ENCODE results near the gene BHLHA9. TPM values are rescaled to one million over a fixed set of nuclear protein-coding genes. Genes with fewer than 3 reads are reported as not detected.

Gene BHLHA9
- total and polyA plus RNA-seq, 4 donors: 0.28 to 1.7 (median 0.86) TPM; not detected in 1

DNA sequence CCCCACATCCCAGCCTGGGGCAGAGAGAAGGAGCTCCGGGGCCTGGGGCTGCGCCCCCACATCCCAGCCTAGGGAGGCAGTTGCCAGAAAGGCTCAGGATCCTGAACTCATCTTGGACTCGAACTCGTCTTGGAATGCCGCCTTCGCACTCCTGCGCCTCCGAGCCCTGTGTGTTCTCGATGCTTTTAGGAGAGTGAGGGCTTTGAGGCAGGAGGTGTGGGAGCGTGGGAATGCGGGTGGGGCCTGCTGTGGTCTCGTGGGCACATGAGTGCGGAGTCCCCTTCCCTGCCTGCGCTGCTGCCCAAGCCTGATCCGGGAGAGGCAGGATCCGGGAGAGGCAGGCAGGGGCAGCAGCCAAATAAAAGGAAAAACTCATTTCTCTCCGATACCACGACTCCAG is 1.2 kb downstream of the BHLHA9 start:
- DNase-seq (ENCODE audit: low read depth in 4 of 6, low spot score in 6 of 6): peak in 1 of 6 donors; percentile 16
- Histone ChIP-seq H3K4me3 (ENCODE audit: low read depth, low read length) (no peak overlapping the region), H3K9me3 (ENCODE audit: control insufficient read depth, insufficient read depth, low read length) (no peaks in the 10 kb centered on the region), H3K36me3 (ENCODE audit: control insufficient read depth, insufficient read depth, low read length) (no peaks in the 10 kb centered on the region), H3K4me1 (ENCODE audit: control insufficient read depth, insufficient read depth, low read length) (peaks cover 40% of the 10 kb centered on the region), H3K27ac (ENCODE audit: low read depth, low read length) (no peak overlapping the region), H3K27me3 (ENCODE audit: control insufficient read depth, insufficient read depth, low read length) (peaks cover 23% of the 10 kb centered on the region)
- WGBS (ENCODE audit: insufficient coverage): 51% methylated on average over 16 of the region's 18 CpGs

DNA sequence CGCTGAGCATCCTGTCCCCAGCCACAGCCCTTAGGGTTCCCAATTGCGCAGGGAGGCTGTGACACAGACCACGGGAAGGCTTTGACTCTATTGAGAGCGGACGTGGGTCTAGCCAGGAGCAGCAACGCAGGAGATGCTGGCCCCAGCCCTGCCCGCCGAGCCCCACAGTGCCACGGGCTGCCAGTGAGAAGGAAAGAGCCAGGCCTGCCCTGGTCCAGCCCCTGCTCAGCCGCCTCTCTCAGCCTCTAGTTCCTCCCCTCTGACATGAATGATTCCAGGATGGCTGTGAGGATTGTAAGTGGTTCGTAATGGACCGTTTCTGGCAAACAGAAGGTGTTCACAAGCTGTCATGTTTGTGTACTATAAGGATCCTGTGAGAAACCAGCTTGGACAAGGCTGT is 2.5 kb downstream of the BHLHA9 start:
- H3K36me3 ChIP-seq (ENCODE audit: control insufficient read depth, insufficient read depth, low read length): no peaks in the 10 kb centered on the region
- DNase-seq (ENCODE audit: low read depth in 4 of 6, low spot score in 6 of 6): peak in 1 of 6 donors; percentile 16
- WGBS (ENCODE audit: insufficient coverage): 62% methylated on average over 11 of the region's 12 CpGs
- peaks cover 23% of the 10 kb centered on the region for H3K27me3 ChIP-seq (ENCODE audit: control insufficient read depth, insufficient read depth, low read length)
- H3K4me3 ChIP-seq (ENCODE audit: low read depth, low read length): no peak overlapping the region
- peaks cover 36% of the 10 kb centered on the region for H3K4me1 ChIP-seq (ENCODE audit: control insufficient read depth, insufficient read depth, low read length)
- H3K27ac ChIP-seq (ENCODE audit: low read depth, low read length): no peak overlapping the region
- H3K9me3 ChIP-seq (ENCODE audit: control insufficient read depth, insufficient read depth, low read length): no peaks in the 10 kb centered on the region

DNA sequence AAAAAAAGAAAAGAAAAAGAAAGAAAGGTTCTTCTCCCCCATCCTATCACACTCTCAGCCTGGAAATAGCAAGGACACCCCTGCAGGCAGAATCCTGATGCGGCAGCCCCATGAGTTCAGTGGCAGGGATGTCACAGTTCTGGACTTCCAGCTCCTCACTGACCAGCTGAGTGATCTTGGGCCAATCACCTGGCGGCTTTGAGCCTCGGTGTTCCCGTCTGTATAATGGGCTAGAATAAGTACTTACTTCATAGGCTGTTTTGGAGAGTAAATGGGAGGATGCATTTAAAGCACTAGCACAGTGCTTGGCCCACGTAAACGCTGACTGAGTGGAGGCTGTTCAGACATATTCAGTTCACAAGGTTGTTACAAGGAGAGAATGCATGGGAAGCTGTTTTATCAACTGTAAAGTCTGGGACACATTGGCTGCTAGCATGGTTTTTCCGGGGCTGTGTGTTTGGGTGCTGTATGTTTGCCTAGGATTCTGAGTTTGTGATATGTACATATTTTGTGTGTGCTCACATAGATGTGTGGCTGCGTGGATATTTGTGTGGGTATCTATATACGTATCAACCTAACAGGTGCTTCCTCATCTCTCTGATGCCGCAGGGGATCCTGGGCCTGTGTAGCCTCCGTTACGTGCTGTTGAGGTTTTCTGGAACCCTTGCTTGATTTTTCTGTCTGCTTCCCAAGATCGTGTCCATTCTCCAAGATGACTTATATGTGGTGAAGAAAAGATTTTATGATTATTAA is 3.4 kb downstream of the BHLHA9 start:
- Histone ChIP-seq H3K27me3 (ENCODE audit: control insufficient read depth, insufficient read depth, low read length) (peaks cover 23% of the 10 kb centered on the region), H3K4me1 (ENCODE audit: control insufficient read depth, insufficient read depth, low read length) (peaks cover 28% of the 10 kb centered on the region)
- 88% methylated on average over 10 of the region's 13 CpGs for WGBS (ENCODE audit: insufficient coverage)

DNA sequence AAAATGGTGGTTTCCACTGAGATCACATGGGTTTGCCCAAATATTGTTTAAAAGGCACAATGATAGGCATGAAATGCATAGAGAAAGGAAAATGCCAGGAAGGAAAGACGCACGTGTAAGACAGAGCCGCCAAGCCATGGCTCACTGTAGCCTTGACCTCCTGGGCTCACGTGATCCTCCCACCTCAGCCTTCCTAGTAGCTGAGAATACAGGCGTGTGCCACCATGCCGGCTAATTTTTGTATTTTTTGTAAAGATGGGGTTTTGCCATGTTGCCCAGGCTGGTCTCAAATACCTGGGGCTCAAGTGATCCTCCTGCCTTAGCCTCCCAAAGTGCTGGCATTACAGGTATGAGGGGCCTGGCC is 4.0 kb downstream of the BHLHA9 start:
- no peaks in the 10 kb centered on the region for H3K9me3 ChIP-seq (ENCODE audit: control insufficient read depth, insufficient read depth, low read length)
- peaks cover 23% of the 10 kb centered on the region for H3K27me3 ChIP-seq (ENCODE audit: control insufficient read depth, insufficient read depth, low read length)
- WGBS (ENCODE audit: insufficient coverage): no CpG with 5 or more reads among the region's 6 CpGs

More for the DNA sequence above, 3.4 kb downstream of the BHLHA9 start:
- DNase-seq (ENCODE audit: low read depth in 4 of 6, low spot score in 6 of 6): no peak
- Histone ChIP-seq H3K9me3 (ENCODE audit: control insufficient read depth, insufficient read depth, low read length) (no peaks in the 10 kb centered on the region), H3K4me3 (ENCODE audit: low read depth, low read length) (no peak overlapping the region), H3K36me3 (ENCODE audit: control insufficient read depth, insufficient read depth, low read length) (no peaks in the 10 kb centered on the region), H3K27ac (ENCODE audit: low read depth, low read length) (no peak overlapping the region)

DNA sequence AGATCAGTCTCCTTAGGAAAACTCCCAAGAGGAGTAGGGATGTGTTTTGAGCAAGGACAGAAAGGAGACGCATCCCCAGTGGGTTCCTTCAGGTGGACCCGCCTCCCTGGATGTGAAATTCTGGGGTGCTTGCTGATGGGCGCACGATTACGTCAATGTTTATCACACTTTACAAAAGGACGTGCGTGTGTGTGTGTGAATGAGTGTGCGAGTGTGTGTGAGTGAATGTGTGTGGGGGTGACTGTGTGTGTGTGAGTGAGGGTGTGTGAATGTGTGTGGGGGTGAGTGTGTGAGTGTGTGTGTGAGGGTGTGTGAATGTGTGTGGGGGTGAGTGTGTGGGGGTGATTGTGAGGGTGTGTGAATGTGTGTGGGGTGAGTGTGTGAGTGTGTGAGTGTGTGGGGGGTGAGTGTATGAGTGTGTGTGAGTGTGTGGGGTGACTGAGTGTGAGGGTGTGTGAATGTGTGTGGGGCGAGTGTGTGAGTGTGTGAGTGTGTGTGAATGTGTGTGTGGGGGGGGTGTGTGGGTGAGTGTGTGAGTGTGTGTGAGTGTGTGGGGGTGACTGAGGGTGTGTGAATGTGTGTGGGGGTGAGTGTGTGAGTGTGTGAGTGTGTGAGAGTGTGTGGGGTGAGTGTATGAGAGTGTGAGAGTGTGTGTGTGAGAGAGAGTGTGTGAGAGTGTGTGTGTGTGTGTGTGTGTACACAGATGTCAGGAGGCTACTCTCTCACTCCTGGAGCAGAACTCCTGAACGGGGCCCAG is 5.1 kb downstream of the BHLHA9 start:
- peaks cover 38% of the 10 kb centered on the region for H3K4me1 ChIP-seq (ENCODE audit: control insufficient read depth, insufficient read depth, low read length)
- no peak overlapping the region for H3K27ac ChIP-seq (ENCODE audit: low read depth, low read length)
- no peak for DNase-seq (ENCODE audit: low read depth in 4 of 6, low spot score in 6 of 6)
- H3K27me3 ChIP-seq (ENCODE audit: control insufficient read depth, insufficient read depth, low read length): peaks cover 12% of the 10 kb centered on the region
- no peaks in the 10 kb centered on the region for H3K9me3 ChIP-seq (ENCODE audit: control insufficient read depth, insufficient read depth, low read length)
- no peaks in the 10 kb centered on the region for H3K36me3 ChIP-seq (ENCODE audit: control insufficient read depth, insufficient read depth, low read length)
- no peak overlapping the region for H3K4me3 ChIP-seq (ENCODE audit: low read depth, low read length)
- WGBS (ENCODE audit: insufficient coverage): 87% methylated on average over 9 of the region's 10 CpGs

More for the DNA sequence above, 4.0 kb downstream of the BHLHA9 start:
- Histone ChIP-seq H3K4me3 (ENCODE audit: low read depth, low read length) (no peak overlapping the region), H3K4me1 (ENCODE audit: control insufficient read depth, insufficient read depth, low read length) (peaks cover 32% of the 10 kb centered on the region), H3K27ac (ENCODE audit: low read depth, low read length) (no peak overlapping the region), H3K36me3 (ENCODE audit: control insufficient read depth, insufficient read depth, low read length) (no peaks in the 10 kb centered on the region)
- DNase-seq (ENCODE audit: low read depth in 4 of 6, low spot score in 6 of 6): no peak

DNA sequence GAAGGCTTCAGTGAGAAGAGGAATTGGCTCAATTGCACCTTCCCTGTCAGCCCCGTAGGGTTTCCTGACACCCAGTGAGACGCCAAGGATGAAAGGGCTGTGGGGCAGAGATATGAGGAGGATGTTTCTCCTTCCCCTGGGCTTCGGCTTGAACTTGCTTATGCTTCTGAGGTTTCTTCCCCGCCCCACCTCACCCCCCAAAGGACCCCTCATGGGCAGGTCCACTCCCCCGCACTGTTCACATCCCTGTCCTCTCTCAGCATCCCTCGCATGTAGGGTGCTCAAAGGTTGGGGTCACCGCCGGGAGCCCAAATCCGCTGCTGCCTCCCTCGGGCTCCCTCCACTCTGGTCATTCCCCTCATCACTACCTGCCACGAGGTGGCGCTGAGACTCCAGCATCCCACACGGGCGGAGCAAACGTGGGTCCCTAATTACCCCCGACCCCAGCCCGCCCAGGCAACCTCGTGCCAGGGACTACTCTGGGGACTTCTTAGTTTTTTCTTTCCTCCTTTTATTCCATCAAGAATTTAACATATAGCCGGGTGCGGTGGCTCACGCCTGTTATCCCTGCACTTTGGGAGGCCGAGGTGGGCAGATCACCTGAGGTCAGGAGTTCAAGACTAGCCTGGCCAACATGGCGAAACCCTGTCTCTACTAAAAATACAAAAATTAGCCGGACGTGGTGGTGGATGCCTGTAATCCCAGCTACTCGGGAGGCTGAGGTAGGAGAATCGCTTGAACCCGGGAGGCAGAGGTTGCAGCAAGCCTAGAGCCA is 5.9 kb downstream of the BHLHA9 start:
- WGBS (ENCODE audit: insufficient coverage): 17% methylated on average over 16 of the region's 28 CpGs
- peak in 3 of 6 donors; percentile 31 to 71 (median 63) for DNase-seq (ENCODE audit: low read depth in 4 of 6, low spot score in 6 of 6)
- H3K27me3 ChIP-seq (ENCODE audit: control insufficient read depth, insufficient read depth, low read length): peaks cover 10% of the 10 kb centered on the region
- no peak overlapping the region for H3K4me3 ChIP-seq (ENCODE audit: low read depth, low read length)
- H3K4me1 ChIP-seq (ENCODE audit: control insufficient read depth, insufficient read depth, low read length): peaks cover 42% of the 10 kb centered on the region
- no peaks in the 10 kb centered on the region for H3K9me3 ChIP-seq (ENCODE audit: control insufficient read depth, insufficient read depth, low read length)
- H3K36me3 ChIP-seq (ENCODE audit: control insufficient read depth, insufficient read depth, low read length): no peaks in the 10 kb centered on the region
- no peak overlapping the region for H3K27ac ChIP-seq (ENCODE audit: low read depth, low read length)

DNA sequence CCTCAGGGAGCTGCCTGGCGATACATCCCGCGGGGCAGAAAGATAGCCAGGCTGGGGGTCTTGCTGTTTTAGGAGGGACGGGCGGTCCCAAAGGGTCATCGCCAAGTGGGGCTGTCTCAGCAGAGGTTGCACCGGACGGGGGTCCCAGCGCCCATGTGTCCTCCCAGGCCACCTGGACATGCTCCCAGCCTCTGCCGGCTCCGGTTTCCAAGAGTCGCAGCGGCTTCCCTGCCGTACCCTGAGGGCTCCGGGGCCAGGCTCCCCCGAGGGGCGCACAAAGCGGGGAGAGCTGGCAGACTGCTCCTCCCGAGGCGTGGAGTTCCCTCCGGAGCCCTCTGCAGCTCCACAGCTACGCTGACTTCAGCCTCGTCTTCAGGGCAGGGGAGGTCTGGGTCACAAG is 10.4 kb downstream of the BHLHA9 start:
- DNase-seq (ENCODE audit: low read depth in 4 of 6, low spot score in 6 of 6): no peak
- 82% methylated on average over 23 of the region's 23 CpGs for WGBS (ENCODE audit: insufficient coverage)
- no peaks in the 10 kb centered on the region for H3K27me3 ChIP-seq (ENCODE audit: control insufficient read depth, insufficient read depth, low read length)

DNA sequence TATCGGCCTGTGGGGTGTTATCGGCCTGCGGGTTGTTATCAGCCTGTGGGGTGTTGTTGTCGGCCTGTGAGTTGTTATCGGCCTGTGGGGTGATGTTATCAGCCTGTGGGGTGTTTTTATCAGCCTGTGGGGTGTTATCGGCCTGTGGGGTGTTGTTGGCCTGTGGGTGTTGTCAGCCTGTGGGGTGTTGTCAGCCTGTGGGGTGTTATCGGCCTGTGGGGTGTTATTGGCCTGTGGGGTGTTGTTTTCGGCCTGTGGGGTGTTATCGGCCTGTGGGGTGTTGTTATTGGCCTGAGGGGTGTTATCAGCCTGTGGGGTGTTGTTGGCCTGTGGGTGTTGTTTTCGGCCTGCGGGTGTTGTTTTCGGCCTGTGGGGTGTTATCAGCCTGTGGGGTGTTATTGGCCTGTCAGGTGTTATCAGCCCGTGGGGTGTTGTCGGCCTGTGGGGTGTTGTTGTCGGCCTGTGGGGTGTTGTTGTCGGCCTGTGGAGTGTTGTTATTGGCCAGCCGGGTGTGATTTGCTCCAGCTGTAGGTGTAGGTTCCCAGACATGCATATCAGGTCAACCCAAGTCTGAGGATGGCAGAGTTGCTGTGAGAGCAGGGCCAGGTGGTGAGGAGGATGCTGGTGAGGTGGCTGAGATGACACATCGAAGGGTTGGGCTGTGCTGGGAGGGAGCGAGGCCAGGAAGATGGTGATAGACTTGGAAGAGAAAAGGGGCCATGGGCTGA is 16.3 kb downstream of the BHLHA9 start:
- no peak overlapping the region for H3K27ac ChIP-seq (ENCODE audit: low read depth, low read length)
- no peak overlapping the region for H3K4me3 ChIP-seq (ENCODE audit: low read depth, low read length)
- no peaks in the 10 kb centered on the region for H3K36me3 ChIP-seq (ENCODE audit: control insufficient read depth, insufficient read depth, low read length)
- 91% methylated on average over 18 of the region's 19 CpGs for WGBS (ENCODE audit: insufficient coverage)
- no peaks in the 10 kb centered on the region for H3K9me3 ChIP-seq (ENCODE audit: control insufficient read depth, insufficient read depth, low read length)
- H3K4me1 ChIP-seq (ENCODE audit: control insufficient read depth, insufficient read depth, low read length): no peaks in the 10 kb centered on the region
- no peaks in the 10 kb centered on the region for H3K27me3 ChIP-seq (ENCODE audit: control insufficient read depth, insufficient read depth, low read length)
- no peak for DNase-seq (ENCODE audit: low read depth in 4 of 6, low spot score in 6 of 6)

More for the DNA sequence above, 10.4 kb downstream of the BHLHA9 start:
- Histone ChIP-seq H3K36me3 (ENCODE audit: control insufficient read depth, insufficient read depth, low read length) (no peaks in the 10 kb centered on the region), H3K27ac (ENCODE audit: low read depth, low read length) (no peak overlapping the region), H3K9me3 (ENCODE audit: control insufficient read depth, insufficient read depth, low read length) (no peaks in the 10 kb centered on the region), H3K4me1 (ENCODE audit: control insufficient read depth, insufficient read depth, low read length) (peaks cover 25% of the 10 kb centered on the region), H3K4me3 (ENCODE audit: low read depth, low read length) (no peak overlapping the region)

DNA sequence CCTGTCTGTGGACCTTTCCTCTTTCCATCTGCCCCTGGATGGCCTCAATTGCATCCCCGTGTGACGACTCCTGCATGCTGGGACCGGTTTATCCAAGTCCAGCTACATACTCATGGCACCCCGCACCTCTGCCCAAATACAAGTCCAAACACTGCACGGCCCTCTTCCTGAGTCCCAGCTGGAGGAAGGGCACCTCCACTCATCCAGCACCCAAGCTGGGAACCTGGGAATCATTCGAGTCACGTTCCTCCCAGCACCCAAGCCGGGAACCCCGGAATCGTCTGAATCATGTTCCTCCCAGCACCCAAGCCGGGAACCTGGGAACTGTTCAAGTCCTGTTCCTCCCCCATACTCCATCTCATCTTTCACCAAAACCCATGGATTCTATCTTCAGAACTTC is 19.5 kb downstream of the BHLHA9 start:
- H3K4me3 ChIP-seq (ENCODE audit: low read depth, low read length): no peak overlapping the region
- H3K4me1 ChIP-seq (ENCODE audit: control insufficient read depth, insufficient read depth, low read length): no peaks in the 10 kb centered on the region
- WGBS (ENCODE audit: insufficient coverage): 92% methylated on average over 11 of the region's 11 CpGs
- no peak overlapping the region for H3K27ac ChIP-seq (ENCODE audit: low read depth, low read length)
- no peak for DNase-seq (ENCODE audit: low read depth in 4 of 6, low spot score in 6 of 6)
- no peaks in the 10 kb centered on the region for H3K27me3 ChIP-seq (ENCODE audit: control insufficient read depth, insufficient read depth, low read length)
- H3K9me3 ChIP-seq (ENCODE audit: control insufficient read depth, insufficient read depth, low read length): no peaks in the 10 kb centered on the region
- H3K36me3 ChIP-seq (ENCODE audit: control insufficient read depth, insufficient read depth, low read length): no peaks in the 10 kb centered on the region

Data from spinal cord (tissue), 10 donors.